Measurements from ENCODE around the gene TECPR2.

Gene TECPR2

DNA sequence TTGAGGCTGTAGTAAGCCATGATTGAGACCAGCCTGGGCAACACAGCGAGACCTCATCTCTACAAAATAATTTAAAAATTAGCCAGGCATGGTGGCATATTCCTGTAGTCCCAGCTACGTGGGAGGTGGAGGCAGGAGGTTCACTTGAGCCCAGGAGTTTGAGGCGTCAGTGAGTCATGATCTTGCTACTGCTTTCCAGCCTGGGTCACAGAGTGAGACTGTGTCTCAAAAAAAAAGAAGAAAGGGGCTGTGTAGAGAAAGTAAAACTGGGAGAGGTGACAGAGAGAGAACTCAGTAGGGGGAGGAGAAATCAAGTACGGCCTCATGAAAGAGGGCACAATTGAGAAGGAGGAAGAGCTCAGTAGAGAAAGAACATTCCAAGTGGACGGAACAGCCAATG, 12.4 kb downstream of the TECPR2 start:
- DNase-seq (ENCODE audit: low read depth) = no peak

DNA sequence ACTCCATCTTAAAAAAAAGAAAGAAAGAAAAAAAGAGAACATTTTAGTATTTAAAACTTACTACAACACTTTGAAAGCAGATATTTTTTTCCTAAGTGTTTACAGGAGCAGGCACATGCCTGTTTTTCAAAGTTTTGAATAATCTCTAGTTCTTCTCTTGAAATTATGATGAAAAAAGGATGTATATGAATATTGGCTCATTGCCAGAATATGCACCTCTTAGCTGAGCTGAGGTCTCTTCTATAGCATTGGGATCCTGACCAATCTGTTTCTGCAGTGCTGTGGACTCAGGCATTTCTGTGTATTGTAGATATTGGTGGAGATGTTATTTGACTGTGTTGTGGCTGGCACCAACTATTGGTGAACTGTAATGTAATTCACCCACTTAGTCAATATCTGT, 15.0 kb downstream of the TECPR2 start:
- DNase-seq (ENCODE audit: low read depth) = no peak

DNA sequence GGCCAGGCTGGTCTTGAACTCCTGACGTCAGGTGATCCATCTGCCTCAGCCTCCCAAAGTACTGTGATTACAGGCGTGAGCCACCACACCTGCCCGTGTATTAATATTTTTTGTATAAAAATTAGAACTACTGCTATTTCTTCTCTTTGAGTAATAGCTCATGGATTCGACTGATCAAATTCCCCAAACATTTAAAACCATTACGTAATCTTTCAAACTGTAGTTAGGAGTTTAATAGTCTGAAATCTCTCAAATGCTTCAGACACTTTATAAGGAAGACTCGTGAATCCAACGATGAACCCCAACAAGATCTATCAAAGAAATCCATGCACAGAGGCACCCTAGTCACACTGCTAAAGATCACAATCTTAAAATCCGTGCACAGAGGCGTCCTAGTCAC, 16.1 kb downstream of the TECPR2 start:
- no peak for DNase-seq (ENCODE audit: low read depth)

DNA sequence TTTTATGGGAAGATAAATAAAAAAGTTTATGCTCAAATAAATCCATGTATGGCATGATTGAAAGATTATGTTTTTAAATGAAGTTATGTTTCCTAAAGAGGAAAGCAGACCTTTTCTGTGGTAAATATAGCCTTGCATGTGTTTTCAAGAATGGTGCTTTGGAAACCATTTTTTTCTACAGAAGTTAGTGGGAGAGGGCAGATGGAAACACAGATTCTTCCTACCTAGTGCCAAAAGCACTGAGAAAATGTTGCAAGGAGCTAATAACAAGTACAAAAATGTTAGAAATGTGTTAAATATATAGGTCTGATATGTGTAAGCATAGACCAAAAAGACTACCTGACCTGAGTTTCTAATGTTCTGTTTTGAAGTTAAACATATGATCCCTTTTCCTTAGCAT, 24.3 kb downstream of the TECPR2 start:
- no peak for DNase-seq (ENCODE audit: low read depth)

DNA sequence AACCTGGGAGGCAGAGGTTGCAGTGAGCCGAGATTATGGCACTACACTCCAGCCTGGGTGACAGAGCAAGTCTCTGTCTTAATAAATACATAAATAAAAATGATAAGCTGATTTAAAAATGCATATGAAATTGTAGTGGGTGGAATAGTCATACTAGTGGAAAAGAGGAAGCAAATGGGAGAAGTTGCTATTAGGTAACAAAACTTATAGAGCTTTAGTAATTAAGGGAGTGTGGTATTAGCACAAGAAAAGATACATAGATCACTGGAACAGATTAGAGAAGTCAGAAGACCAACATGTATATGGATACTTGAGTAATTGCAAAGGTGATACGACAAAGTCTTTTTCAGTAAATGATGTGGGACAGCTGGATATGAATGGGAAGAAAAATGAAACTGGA, 26.5 kb downstream of the TECPR2 start:
- no peak for DNase-seq (ENCODE audit: low read depth)

DNA sequence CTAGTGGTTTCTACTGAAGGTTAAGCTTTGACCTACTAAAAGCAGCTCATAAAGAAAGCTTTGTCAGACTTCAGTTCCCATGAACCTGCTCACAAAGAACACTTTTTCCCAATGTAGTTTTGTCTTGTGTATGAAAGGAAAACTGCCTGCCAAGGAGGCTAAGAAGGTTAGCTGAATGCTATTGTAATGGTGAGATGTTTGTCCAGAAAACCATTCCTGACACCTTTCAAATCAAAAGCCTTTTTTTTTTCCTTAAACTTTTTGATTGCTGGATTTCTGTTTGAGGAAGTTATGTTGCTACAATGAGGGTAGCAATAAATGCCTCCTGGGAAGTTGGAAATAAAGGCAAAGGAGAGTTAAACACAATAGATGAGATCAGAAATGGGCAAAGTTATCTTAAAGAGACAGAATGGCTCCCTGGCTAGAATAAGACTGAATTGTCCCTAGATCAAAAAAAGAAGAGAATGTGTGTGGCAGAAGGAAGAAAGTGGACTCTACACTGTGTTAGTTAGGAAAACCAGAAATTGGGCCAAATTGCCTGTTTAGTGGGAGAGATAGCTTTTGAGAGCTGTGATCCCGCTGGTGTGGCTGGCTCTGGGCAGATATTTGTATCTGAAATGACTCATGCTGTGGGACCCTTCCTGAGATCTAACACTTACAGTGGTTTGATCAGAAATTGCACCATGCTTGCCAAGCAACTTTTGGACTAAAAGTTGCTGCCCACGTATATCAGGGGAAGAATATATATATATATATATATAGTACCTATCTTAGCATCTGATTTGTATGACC, 27.5 kb downstream of the TECPR2 start:
- DNase-seq (ENCODE audit: low read depth) = no peak

DNA sequence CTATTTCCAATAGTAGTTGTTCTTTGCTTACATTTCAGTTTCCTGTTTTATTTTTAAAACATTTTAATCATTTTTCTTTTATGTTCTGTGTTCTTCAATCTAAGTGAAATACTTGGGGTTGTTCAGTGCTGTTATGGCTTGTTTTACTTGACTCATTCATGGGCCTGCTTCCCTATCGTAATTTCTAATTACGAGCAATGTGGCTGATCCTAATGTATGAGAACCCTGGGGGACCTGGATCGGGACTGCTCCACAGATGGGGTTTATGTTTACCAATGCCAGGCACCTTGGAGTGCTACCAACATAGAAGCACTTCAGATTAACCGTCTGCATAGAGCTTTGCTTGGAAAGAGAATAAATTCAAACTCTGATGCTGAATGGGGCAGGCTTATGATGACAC, 29.8 kb downstream of the TECPR2 start:
- DNase-seq (ENCODE audit: low read depth) = no peak

DNA sequence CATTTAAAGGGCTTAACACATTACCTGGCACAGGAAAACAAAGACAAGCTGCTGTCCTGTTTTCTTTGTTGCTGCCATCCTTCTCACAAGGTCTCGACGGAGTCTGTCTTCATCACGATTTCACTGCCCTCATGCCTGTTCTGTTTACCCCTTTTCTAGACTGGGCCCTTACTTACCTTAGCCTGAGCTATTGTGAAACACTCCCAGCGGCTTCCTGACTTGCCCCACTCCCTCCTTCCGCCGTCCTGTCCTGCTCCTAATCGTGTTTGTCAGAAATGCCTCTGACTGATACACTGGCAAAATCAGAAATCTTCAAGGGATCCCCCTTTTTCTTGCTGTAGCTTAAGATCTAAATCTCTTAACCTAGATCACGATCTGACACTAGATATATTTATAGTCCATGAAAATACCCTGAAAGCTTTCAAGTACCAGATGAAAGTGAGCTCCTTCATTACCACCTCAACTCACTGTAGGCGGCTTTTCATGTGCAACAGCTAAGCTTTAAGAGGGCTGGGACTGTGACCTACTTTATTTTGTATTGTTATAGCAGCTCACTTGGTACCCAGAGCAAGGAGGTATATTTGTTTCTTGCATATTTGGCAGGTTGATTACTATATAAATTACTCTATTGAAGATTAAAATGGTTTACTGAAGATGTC, 32.1 kb downstream of the TECPR2 start:
- no peak for DNase-seq (ENCODE audit: low read depth)

DNA sequence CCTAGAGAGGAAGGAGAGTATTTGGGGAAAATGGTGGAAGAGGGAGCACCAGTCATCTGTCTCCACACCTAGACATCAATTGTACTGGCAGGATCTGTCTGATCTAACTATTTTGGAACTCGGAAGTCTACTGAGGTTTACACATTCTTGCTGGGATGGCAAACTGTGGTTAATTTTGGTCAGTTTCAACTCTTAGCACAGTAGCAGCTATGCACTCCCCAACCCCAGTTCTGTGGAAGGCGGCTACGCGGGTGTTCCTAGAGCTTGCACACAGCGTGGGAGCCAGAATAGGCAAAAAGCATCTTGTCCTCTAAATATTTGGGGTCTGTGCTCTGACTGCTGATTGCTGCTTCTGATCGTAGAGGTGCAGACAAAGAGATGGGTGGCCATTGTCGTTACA, 33.8 kb downstream of the TECPR2 start:
- DNase-seq (ENCODE audit: low read depth) = no peak

DNA sequence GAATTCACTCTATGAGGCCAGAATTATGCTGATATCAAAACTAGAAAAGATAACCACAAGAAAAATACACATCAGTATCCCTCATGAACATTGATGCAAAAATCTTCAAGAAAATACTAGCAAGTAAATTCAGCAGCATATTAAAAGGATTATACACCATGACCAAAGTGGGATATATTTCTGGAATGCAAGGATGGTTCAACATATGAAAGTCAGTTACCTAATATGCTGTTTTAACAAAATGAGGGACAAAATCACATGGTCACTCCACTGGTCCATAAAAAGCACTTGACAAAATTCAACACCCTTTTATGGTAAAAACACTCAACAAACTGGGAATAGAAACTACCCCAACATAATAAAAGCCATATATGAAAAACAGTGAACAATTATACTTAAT, 40.3 kb downstream of the TECPR2 start:
- DNase-seq (ENCODE audit: low read depth) = no peak

DNA sequence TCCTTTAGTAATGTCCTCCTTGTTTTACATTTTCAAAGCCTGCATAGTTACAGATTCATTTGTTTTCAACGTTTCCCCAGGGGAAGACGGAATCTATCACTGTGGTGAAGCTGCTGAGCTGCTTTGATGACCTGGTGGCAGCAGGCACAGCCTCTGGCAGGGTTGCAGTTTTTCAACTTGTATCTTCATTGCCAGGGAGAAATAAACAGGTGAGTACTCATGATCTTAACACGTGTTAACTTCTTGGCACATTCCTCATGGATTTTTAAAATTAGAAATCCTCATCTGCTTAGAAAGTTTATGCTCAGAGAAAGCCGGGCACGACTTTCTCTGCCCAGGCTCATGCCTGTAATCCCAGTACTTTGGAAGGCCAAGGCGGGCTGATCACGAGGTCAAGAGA, 44.5 kb downstream of the TECPR2 start:
- no peak for DNase-seq (ENCODE audit: low read depth)

DNA sequence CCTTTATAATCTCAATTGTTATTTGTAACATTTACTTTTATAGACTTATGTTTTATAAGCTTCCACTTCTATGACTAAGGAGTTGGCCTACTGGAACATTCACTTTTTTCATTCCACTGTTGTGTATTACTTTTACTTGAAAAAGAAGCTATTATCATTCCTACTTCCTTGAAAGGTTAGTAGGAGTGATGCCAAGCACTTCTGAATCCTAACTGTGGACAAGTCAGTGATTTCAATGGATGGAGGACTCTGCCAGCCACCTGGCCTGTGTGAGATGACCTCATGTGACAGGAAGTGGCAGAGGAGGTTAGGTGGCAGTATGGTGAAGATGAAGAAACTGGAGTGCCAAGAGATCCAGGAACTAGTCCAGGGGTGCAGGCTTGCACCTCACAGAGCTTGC, 46.0 kb downstream of the TECPR2 start:
- no peak for DNase-seq (ENCODE audit: low read depth)

DNA sequence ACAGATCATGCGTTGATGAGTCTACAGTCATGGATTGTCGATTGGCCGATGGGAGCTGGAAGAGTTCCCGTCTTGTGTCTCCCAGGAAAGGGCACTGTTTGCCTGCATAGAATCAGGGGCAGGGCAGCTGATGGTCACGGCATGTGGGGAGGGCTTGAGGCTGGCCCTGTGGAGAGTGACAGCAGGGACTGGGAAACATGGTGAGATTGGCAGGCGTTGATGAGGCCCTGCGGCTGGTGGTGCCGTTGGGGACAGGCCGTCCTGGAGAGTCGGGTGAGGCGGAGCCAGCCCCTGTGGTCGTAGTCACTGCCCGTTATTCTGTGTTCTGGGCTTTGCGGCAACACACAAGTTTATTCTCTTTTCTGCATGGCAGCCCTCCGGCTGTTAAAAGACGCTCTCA, 52.9 kb downstream of the TECPR2 start:
- DNase-seq (ENCODE audit: low read depth) = no peak

DNA sequence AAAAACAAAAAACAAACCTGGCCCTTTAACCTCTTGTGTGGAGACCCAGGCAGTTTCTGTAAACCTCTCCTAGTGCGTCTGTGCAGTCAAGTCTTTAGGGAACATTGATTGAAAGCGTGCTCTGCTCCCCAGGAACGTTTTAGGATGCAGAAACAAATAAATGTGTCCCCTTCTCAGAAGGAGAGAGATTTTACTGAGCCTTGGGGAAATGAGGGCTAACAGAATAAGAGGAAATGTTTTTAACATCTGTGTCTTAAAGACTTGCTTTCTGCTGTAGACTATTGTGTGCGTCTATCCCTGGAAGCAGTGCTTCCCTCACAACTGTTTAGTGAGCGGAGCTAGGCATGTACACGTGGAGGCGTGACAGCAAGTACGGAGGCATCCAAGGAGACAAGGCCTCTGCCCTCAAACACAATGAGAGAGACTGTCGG, 54.3 kb downstream of the TECPR2 start:
- no peak for DNase-seq (ENCODE audit: low read depth)

DNA sequence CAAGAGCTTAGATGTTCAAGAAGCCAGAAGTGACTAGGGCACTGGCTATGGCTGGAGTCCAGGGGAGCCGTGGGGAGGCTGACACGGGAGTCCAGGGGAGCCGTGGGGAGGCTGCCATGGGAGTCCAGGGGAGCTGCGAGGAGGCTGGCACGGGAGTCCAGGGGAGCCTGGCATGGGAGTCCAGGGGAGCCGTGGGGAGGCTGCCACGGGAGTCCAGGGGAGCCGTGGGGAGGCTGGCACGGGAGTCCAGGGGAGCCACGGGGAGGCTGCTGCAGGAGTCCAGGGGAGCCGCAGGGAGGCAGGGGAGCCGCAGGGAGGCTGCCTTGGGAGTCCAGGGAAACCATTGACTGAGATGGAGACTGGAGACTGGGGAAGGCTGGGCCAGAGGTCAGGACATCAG, 54.9 kb downstream of the TECPR2 start:
- DNase-seq (ENCODE audit: low read depth) = no peak

DNA sequence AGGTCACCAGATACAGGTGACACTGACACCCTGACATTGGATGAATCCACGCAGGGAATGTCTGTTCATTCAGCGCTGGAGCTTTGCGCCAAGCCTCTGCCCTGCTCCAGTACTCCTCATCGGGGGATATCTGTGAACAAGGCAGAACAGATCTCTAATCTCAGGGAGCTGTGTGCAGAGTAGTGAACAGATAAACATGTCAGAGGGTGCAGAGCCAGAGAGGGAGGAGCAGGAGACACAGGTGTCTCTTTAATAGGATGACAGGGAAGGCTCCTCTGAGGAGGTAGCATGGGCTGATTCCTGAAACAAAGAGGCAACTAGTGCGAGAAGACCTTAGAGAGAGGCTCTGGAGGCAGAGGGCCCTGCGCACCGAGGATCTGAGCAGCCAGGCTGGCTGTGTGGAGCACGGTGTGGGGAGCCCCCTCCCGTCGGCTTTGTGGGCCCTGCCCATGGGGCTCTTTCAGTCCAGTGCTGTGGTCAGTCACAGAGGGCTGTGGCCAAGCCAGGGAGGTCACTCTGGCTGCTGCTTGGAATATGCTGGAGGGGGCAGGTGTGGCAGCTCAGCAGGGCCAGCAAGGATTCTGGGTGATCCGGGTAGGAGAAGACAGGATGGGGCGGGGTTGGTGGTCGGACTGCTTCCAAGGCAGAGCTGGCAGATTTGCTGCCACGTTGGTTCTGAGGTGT, 55.6 kb downstream of the TECPR2 start:
- no peak for DNase-seq (ENCODE audit: low read depth)

DNA sequence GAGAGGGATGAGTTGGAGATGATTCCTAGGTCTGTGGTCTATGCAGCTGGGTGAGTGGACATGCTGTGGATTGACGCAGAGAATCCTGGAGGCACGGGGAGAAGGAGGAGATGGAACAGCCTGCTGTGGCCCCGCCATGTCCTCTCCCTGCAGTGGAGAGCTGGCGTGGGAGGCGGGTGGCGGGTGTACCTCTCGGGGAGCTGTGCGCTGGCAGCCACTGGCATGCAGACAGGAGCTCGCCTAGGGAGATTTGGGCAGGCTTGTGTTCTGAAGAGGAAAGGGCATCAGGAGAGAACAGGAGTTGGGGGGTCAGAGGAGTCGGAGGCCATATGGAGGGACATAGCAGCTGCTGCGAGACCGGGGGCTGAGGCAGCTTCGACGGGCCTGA, 56.1 kb downstream of the TECPR2 start:
- no peak for DNase-seq (ENCODE audit: low read depth)

DNA sequence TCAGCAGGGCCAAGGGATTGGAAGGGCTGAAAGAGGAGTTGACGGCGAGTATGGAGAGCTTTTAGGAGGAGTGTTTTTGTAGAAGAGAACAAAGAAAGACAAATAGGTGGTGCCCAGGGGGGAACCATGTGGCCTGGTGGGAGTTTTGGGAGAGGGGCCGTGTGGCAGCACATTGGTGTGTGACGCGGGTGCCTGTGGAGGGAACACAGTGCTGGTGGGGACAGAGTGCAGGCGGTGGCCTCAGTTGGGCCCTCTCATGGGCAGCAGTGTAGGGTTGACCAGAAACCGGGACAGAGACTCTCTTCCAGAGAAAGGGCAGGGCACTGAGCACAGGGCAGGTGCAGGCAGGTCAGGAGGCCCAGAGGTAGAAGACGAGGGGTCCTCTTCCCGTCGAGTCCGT, 56.5 kb downstream of the TECPR2 start:
- no peak for DNase-seq (ENCODE audit: low read depth)

DNA sequence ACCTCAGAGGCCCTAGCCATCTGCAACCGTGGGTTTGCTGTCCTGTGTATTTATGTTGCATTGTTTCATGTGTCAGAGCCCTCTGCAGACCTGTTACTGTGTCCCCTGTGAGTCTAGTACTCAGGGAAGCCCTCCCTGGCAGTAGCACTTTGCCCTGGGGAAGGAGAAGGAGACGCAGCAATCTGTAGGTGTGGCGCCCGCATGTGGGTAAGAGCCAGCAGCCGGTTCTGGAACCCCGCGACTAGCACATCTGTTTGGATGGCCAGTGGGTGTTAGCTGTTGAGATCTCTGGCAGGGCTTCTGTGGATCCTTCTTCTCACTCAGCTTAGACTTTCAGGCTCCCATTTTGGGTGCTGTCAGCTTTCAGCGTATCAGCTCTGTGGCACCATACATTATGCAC, 57.0 kb downstream of the TECPR2 start:
- DNase-seq (ENCODE audit: low read depth) = no peak

DNA sequence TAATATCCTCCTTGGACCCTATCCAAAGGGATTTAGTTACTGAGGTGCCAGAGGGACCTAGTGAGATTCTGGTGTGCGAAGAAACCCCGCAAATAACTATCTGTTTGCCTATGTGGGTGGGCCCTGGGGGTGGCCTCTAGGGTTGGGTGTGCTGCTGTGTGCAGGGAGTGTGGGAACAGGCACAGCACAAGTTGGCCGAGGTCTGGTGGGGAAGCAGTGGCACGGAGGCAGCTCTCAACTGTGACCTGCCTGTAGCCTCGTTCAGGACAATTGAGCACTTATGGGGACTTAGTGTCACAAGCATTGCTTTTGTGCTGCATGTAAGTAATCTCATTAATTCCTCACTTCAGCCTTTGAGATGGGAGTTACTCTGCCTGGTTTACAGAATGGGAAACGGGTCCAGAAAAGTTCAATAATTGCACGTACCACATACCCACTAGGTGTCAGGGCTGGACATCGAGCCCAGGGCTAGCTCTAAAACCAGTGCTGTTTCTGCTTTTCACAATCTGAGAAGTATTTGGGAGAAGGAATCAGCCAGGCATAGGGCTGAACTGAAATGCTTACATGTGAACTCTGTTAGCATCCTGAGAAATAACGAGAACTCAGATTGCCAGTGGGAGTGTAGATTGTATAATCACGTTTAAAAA, 58.8 kb downstream of the TECPR2 start:
- no peak for DNase-seq (ENCODE audit: low read depth)

DNA sequence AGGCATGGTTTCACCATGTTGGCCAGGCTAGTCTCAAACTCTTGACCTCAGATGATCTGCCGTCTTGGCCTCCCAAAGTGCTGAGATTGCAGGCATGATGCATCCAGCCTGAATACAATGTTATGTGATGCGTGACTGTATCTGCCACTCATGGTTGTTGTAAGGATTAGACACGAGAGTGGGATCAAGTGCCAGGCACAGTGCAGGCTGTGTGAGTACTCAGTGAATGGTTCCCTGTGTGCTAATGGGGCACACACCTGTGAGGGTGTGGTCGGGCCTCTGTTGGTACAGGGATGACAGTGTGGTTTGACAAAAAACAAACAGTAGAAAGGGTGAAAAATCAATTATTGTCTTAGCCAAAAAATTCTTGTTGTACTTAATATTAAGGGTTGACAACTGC, 61.8 kb downstream of the TECPR2 start:
- no peak for DNase-seq (ENCODE audit: low read depth)

DNA sequence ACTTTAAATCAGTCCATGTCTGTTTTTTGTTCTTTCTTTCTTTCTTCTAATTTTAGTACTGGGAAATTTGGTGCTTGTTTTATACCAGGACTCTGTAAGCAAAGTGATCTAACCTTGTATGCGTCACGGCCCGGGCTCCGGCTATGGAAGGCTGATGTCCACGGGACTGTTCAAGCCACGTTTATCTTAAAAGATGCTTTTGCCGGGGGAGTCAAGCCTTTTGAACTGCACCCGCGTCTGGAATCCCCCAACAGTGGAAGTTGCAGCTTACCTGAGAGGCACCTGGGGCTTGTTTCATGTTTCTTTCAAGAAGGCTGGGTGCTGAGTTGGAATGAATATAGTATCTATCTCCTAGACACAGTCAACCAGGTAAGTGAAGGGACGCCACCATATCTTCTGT, 62.2 kb downstream of the TECPR2 start:
- no peak for DNase-seq (ENCODE audit: low read depth)

DNA sequence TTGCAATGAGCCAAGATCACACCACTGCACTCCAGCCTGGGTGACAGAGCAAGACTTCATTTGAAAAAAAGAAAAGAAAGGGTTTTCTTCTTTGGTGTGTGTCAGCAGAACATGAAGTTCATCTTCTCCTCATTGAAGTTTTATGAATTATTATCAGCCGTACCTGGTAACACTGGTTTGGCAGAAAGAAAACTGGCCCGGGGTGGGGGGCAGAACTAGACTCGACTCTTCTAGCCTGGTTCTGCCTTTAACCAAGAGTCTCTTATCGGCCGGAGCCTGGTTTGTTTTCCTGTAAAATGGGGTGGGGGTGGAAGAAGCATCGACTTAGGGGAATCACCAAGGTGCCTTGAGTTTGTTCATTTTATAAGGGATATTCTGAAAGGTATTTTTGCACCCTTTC, 64.1 kb downstream of the TECPR2 start:
- no peak for DNase-seq (ENCODE audit: low read depth)

Data from stromal cell of bone marrow (primary cell).